ENCODE data around the gene FGF5.
"Not testable (repeated sequence)": the region's sequence is repeated elsewhere in the genome, so short reads cannot be mapped to it uniquely, and the experiment has no call there.

The FGF5 gene

GRCh38 chr4:80286451-80286850, 20.0 kb downstream of the FGF5 start:
- TF ChIP-seq EZH2 (IDR thresholded peaks at IDR 0.05) (no peak), POLR2AphosphoS5 (IDR thresholded peaks at IDR 0.05; ENCODE audit: borderline replicate concordance, low read depth, low read length) (no peak), FOXP2 (optimal IDR thresholded peaks at IDR 0.05; ENCODE audit: control extremely low read depth, extremely low read length, insufficient read depth) (no peak)
- H3K4me3 ChIP-seq = no peak overlapping the region
- no peaks in the 10 kb centered on the region for H3K9me3 ChIP-seq (ENCODE audit: low read depth, low read length)
- DNase-seq (ENCODE audit: low read depth, low spot score) = no peak
- no peak overlapping the region for H3K9ac ChIP-seq (ENCODE audit: insufficient read length)
- H3K27ac ChIP-seq = no peak overlapping the region
- H3K36me3 ChIP-seq (ENCODE audit: insufficient read depth, low read length) = no peaks in the 10 kb centered on the region

- not testable (repeated sequence) for H3K36me3 ChIP-seq (ENCODE audit: insufficient read depth, low read length); H3K27ac ChIP-seq; DNase-seq (ENCODE audit: low read depth, low spot score); H3K9ac ChIP-seq (ENCODE audit: insufficient read length); H3K9me3 ChIP-seq (ENCODE audit: low read depth, low read length); H3K4me3 ChIP-seq
These were observed 24.2 kb downstream of the FGF5 start for GRCh38 chr4:80290665-80291064.

- Histone ChIP-seq H3K9ac (ENCODE audit: insufficient read length) (no peak overlapping the region), H3K36me3 (ENCODE audit: insufficient read depth, low read length) (no peaks in the 10 kb centered on the region), H3K4me3 (no peak overlapping the region), H3K27ac (no peak overlapping the region), H3K9me3 (ENCODE audit: low read depth, low read length) (no peaks in the 10 kb centered on the region)
- TF ChIP-seq FOXP2 (optimal IDR thresholded peaks at IDR 0.05; ENCODE audit: control extremely low read depth, extremely low read length, insufficient read depth) = no peak
- TF ChIP-seq EZH2 (IDR thresholded peaks at IDR 0.05) = no peak
- TF ChIP-seq POLR2AphosphoS5 (IDR thresholded peaks at IDR 0.05; ENCODE audit: borderline replicate concordance, low read depth, low read length) = no peak
- no peak for DNase-seq (ENCODE audit: low read depth, low spot score)
These were observed 27.7 kb downstream of the FGF5 start for GRCh38 chr4:80294206-80294605.

GRCh38 chr4:80295336-80295735, 28.9 kb downstream of the FGF5 start:
- H3K9ac ChIP-seq (ENCODE audit: insufficient read length) = no peak overlapping the region
- no peaks in the 10 kb centered on the region for H3K36me3 ChIP-seq (ENCODE audit: insufficient read depth, low read length)
- H3K9me3 ChIP-seq (ENCODE audit: low read depth, low read length) = no peaks in the 10 kb centered on the region
- DNase-seq (ENCODE audit: low read depth, low spot score) = no peak
- no peak overlapping the region for H3K4me3 ChIP-seq
- TF ChIP-seq POLR2AphosphoS5 (IDR thresholded peaks at IDR 0.05; ENCODE audit: borderline replicate concordance, low read depth, low read length) (no peak), FOXP2 (optimal IDR thresholded peaks at IDR 0.05; ENCODE audit: control extremely low read depth, extremely low read length, insufficient read depth) (no peak), EZH2 (IDR thresholded peaks at IDR 0.05) (no peak)
- H3K27ac ChIP-seq = no peak overlapping the region

- TF ChIP-seq EZH2 (IDR thresholded peaks at IDR 0.05) = no peak
- no peak for TF ChIP-seq FOXP2 (optimal IDR thresholded peaks at IDR 0.05; ENCODE audit: control extremely low read depth, extremely low read length, insufficient read depth)
- TF ChIP-seq POLR2AphosphoS5 (IDR thresholded peaks at IDR 0.05; ENCODE audit: borderline replicate concordance, low read depth, low read length) = no peak
- no peak overlapping the region for H3K4me3 ChIP-seq
- no peaks in the 10 kb centered on the region for H3K36me3 ChIP-seq (ENCODE audit: insufficient read depth, low read length)
- H3K9ac ChIP-seq (ENCODE audit: insufficient read length) = no peak overlapping the region
- H3K27ac ChIP-seq = no peak overlapping the region
- no peak for DNase-seq (ENCODE audit: low read depth, low spot score)
- no peaks in the 10 kb centered on the region for H3K9me3 ChIP-seq (ENCODE audit: low read depth, low read length)
These were observed 29.4 kb downstream of the FGF5 start for GRCh38 chr4:80295826-80296225.

GRCh38 chr4:80301884-80302283, 35.4 kb downstream of the FGF5 start:
- DNase-seq (ENCODE audit: low read depth, low spot score) = no peak
- Histone ChIP-seq H3K9ac (ENCODE audit: insufficient read length) (no peak overlapping the region), H3K36me3 (ENCODE audit: insufficient read depth, low read length) (no peaks in the 10 kb centered on the region), H3K9me3 (ENCODE audit: low read depth, low read length) (0 out of 2 replicates have a peak, but pooled peaks cover 4% of the 10 kb centered on the region), H3K4me3 (no peak overlapping the region), H3K27ac (no peak overlapping the region)
- TF ChIP-seq EZH2 (IDR thresholded peaks at IDR 0.05) = no peak

GRCh38 chr4:80302616-80303223, 36.3 kb downstream of the FGF5 start:
- TF ChIP-seq EZH2 (IDR thresholded peaks at IDR 0.05) (no peak), FOXP2 (optimal IDR thresholded peaks at IDR 0.05; ENCODE audit: control extremely low read depth, extremely low read length, insufficient read depth) (no peak), POLR2AphosphoS5 (IDR thresholded peaks at IDR 0.05; ENCODE audit: borderline replicate concordance, low read depth, low read length) (no peak)
- Histone ChIP-seq H3K9me3 (ENCODE audit: low read depth, low read length) (0 out of 2 replicates have a peak, but pooled peaks cover 4% of the 10 kb centered on the region), H3K27ac (no peak overlapping the region), H3K9ac (ENCODE audit: insufficient read length) (no peak overlapping the region), H3K4me3 (no peak overlapping the region), H3K36me3 (ENCODE audit: insufficient read depth, low read length) (no peaks in the 10 kb centered on the region)
- DNase-seq (ENCODE audit: low read depth, low spot score) = no peak

GRCh38 chr4:80305466-80305865, 39.0 kb downstream of the FGF5 start:
- no peaks in the 10 kb centered on the region for H3K36me3 ChIP-seq (ENCODE audit: insufficient read depth, low read length)
- no peak overlapping the region for H3K9ac ChIP-seq (ENCODE audit: insufficient read length)
- DNase-seq (ENCODE audit: low read depth, low spot score) = no peak
- TF ChIP-seq EZH2 (IDR thresholded peaks at IDR 0.05) (no peak), FOXP2 (optimal IDR thresholded peaks at IDR 0.05; ENCODE audit: control extremely low read depth, extremely low read length, insufficient read depth) (no peak), POLR2AphosphoS5 (IDR thresholded peaks at IDR 0.05; ENCODE audit: borderline replicate concordance, low read depth, low read length) (no peak)
- no peak overlapping the region for H3K27ac ChIP-seq
- H3K4me3 ChIP-seq = no peak overlapping the region
- 0 out of 2 replicates have a peak, but pooled peaks cover 4% of the 10 kb centered on the region for H3K9me3 ChIP-seq (ENCODE audit: low read depth, low read length)

- H3K36me3 ChIP-seq (ENCODE audit: insufficient read depth, low read length) = no peaks in the 10 kb centered on the region
- no peak overlapping the region for H3K27ac ChIP-seq
- TF ChIP-seq EZH2 (IDR thresholded peaks at IDR 0.05) = no peak
- TF ChIP-seq POLR2AphosphoS5 (IDR thresholded peaks at IDR 0.05; ENCODE audit: borderline replicate concordance, low read depth, low read length) = no peak
- no peak for TF ChIP-seq FOXP2 (optimal IDR thresholded peaks at IDR 0.05; ENCODE audit: control extremely low read depth, extremely low read length, insufficient read depth)
- no peak overlapping the region for H3K9ac ChIP-seq (ENCODE audit: insufficient read length)
- no peak for DNase-seq (ENCODE audit: low read depth, low spot score)
- no peak overlapping the region for H3K4me3 ChIP-seq
- H3K9me3 ChIP-seq (ENCODE audit: low read depth, low read length) = 0 out of 2 replicates have a peak, but pooled peaks cover 4% of the 10 kb centered on the region
These were observed 39.8 kb downstream of the FGF5 start for GRCh38 chr4:80306260-80306659.
